Endothelial cell of umbilical vein (primary cell): ENCODE results near the gene LRRC39.

Source experiments
- CTCF ChIP-seq, 2 donors: IDR thresholded peaks; 1 replicate in 1 of 2; 2 replicates in 1 of 2; pipeline ENCODE4 v1.5.1; 2011; ENCODE audit warnings: low read length in 2 of 2, mild to moderate bottlenecking in 2 of 2, moderate library complexity in 2 of 2, control low read depth in 1 of 2, inconsistent platforms in 1 of 2, low read depth in 1 of 2; ENCODE audit not compliant: insufficient read depth in 1 of 2; ENCODE audit errors: extremely low read depth in 1 of 2
- EZH2 ChIP-seq: IDR thresholded peaks from 2 replicates; pipeline ENCODE4 v1.6.1; 2012; ENCODE audit warnings: borderline replicate concordance, low read depth, mild to moderate bottlenecking, moderate library complexity, low read length, inconsistent platforms; ENCODE audit not compliant: severe bottlenecking
- MYC ChIP-seq: IDR thresholded peaks from one replicate; pipeline ENCODE4 v1.6.1; 2011; ENCODE audit warnings: mild to moderate bottlenecking, low read depth, low read length
- POLR2A ChIP-seq: IDR thresholded peaks from 2 replicates; pipeline ENCODE4 v1.6.1; 2012; ENCODE audit warnings: low read depth, mild to moderate bottlenecking, control low read depth, low read length
- POLR2AphosphoS5 ChIP-seq: IDR thresholded peaks from 2 replicates; pipeline ENCODE4 v1.6.1; 2012; ENCODE audit warnings: low read depth, mild to moderate bottlenecking, control low read depth, low read length, moderate library complexity; ENCODE audit not compliant: insufficient read depth
- TF ChIP-seq, protein P1 (sequence below): IDR thresholded peaks from 2 replicates; pipeline ENCODE4 v1.6.1; 2011; ENCODE audit not compliant: insufficient read depth, insufficient read length

GRCh38 chr1:100184536-100184935 lies 6.5 kb upstream of the LRRC39 start:
- TF ChIP-seq CTCF (IDR thresholded peaks at IDR 0.05; ENCODE audit: extremely low read depth in 1 of 2, insufficient read depth in 1 of 2, low read depth in 1 of 2, low read length in 2 of 2): no peak
- TF ChIP-seq POLR2A: no peak
- TF ChIP-seq EZH2: no peak
- TF ChIP-seq POLR2AphosphoS5: no peak
- TF ChIP-seq MYC: no peak
- TF ChIP-seq, protein P1, sequence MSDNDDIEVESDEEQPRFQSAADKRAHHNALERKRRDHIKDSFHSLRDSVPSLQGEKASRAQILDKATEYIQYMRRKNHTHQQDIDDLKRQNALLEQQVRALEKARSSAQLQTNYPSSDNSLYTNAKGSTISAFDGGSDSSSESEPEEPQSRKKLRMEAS: no peak
